ENCODE measurements around the gene NKAIN2. TPM values are rescaled to one million over a fixed set of nuclear protein-coding genes. Genes with fewer than 3 reads are reported as not detected.

The NKAIN2 gene
- polyA plus RNA-seq, 1 of the 3 experiments (the other 2 are of a cell fraction) = not detected

DNA sequence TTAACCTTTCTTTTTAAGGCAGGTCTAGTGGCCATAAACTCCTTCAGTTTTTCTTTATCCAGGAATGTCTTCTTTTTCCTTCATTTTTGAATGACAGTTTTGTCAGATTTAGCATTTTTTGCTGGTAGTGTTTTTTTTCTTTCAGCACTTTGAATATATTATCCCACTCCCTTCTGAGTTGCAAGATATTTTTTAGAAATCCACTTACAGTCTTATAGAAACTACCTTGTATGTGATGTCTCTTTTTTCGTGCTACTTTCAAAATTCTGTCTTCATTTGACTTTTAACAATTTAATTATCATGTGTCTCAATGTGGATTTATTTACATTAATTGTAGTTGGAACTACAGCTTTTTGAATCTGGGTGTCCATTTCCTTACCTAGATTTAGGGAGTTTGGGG is 874.2 kb downstream of the NKAIN2 start:
- no peak overlapping the region for H2AFZ ChIP-seq (ENCODE audit: low read depth)
- H3K4me2 ChIP-seq = no peak overlapping the region
- H3K9ac ChIP-seq = no peak overlapping the region
- DNase-seq = no peak
- no peaks in the 10 kb centered on the region for H3K27me3 ChIP-seq (ENCODE audit: insufficient read depth)
- no peak overlapping the region for H3K4me3 ChIP-seq (ENCODE audit: low read depth in 2 of 2, low read length in 1 of 2)
- no peak for TF ChIP-seq TAF1 (IDR thresholded peaks at IDR 0.05; ENCODE audit: borderline replicate concordance, low read depth, low read length)
- TF ChIP-seq TCF12 (IDR thresholded peaks at IDR 0.05) = no peak
- TF ChIP-seq, protein P1, sequence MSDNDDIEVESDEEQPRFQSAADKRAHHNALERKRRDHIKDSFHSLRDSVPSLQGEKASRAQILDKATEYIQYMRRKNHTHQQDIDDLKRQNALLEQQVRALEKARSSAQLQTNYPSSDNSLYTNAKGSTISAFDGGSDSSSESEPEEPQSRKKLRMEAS (IDR thresholded peaks at IDR 0.05; ENCODE audit: low read depth) = no peak
- TF ChIP-seq, protein P2, sequence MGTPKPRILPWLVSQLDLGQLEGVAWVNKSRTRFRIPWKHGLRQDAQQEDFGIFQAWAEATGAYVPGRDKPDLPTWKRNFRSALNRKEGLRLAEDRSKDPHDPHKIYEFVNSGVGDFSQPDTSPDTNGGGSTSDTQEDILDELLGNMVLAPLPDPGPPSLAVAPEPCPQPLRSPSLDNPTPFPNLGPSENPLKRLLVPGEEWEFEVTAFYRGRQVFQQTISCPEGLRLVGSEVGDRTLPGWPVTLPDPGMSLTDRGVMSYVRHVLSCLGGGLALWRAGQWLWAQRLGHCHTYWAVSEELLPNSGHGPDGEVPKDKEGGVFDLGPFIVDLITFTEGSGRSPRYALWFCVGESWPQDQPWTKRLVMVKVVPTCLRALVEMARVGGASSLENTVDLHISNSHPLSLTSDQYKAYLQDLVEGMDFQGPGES (IDR thresholded peaks at IDR 0.05; ENCODE audit: low read depth, low read length) = no peak
- no peaks in the 10 kb centered on the region for H3K9me2 ChIP-seq
- CTCF ChIA-PET = no interaction called here
- no peaks in the 10 kb centered on the region for H3F3A ChIP-seq (replicated peaks; ENCODE audit: insufficient read depth)
- no peaks in the 10 kb centered on the region for H3K36me3 ChIP-seq (replicated peaks in 1 of 2; ENCODE audit: control insufficient read depth in 1 of 2, insufficient read depth in 2 of 2, low read length in 1 of 2)
- H4K20me1 ChIP-seq (ENCODE audit: insufficient read depth) = no peaks in the 10 kb centered on the region
- WGBS (ENCODE audit: low lambda C conversion rate) = 0% methylated on average over 1 of the region's 1 CpG
- H3K27ac ChIP-seq (ENCODE audit: low read depth in 2 of 2, low read length in 1 of 2) = no peak overlapping the region
- H3K79me2 ChIP-seq (ENCODE audit: insufficient read depth) = no peaks in the 10 kb centered on the region
- H3K4me1 ChIP-seq (ENCODE audit: control insufficient read depth in 1 of 2, insufficient read depth in 2 of 2, low read depth in 1 of 2, low read length in 1 of 2) = no peaks in the 10 kb centered on the region
- no peaks in the 10 kb centered on the region for H3K9me3 ChIP-seq
- POLR2A ChIA-PET = no interaction called here

DNA sequence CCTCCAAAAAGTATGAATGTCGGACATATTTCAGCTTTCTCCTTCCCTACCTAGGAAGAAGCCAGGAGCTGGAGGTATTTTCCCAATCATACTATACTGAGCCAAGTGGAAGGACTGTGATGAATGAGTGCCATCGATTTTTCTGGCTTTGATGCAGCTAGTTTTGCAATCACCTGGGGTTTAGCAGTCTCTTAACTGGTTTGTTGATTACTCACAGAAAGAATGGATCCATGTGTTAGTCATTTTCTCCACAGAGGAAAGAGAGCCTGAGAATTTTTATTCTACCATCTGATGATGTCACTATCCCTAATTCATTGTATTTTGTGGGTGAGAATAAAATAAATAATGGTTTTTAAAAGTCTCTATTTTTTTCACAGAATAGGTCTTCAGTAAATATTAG is 875.7 kb downstream of the NKAIN2 start:
- CTCF ChIA-PET = no interaction called here
- no peaks in the 10 kb centered on the region for H3K9me2 ChIP-seq

DNA sequence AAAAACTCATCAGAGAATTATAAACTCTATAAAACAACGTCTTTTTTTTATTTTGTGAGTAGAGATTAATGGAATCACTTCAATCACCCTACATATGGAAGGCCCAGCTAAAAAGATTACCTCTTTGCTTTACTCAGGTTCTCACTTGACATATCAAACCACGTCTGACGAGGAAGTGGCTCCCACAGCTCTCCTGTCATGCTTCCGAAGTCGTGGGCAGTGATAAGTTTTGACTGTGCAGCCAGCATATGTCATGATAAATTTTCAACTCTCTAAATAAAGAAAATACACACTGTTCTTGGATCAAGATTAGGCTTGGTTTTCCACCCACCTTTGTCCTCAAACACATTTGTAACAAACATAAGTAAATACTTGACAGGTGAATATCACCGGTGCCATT is 879.1 kb downstream of the NKAIN2 start:
- ChIA-PET CTCF (no interaction called here), POLR2A (no interaction called here)
- H3K36me3 ChIP-seq (replicated peaks in 1 of 2; ENCODE audit: control insufficient read depth in 1 of 2, insufficient read depth in 2 of 2, low read length in 1 of 2) = no peaks in the 10 kb centered on the region
- H3K4me2 ChIP-seq = no peak overlapping the region
- no peaks in the 10 kb centered on the region for H4K20me1 ChIP-seq (ENCODE audit: insufficient read depth)
- no peak for DNase-seq
- no peak overlapping the region for H2AFZ ChIP-seq (ENCODE audit: low read depth)
- no peak overlapping the region for H3K9ac ChIP-seq
- no peak overlapping the region for H3K4me3 ChIP-seq (ENCODE audit: low read depth in 2 of 2, low read length in 1 of 2)
- H3K9me2 ChIP-seq = no peaks in the 10 kb centered on the region
- WGBS (ENCODE audit: low lambda C conversion rate) = 1% methylated on average over 6 of the region's 6 CpGs
- H3K79me2 ChIP-seq (ENCODE audit: insufficient read depth) = no peaks in the 10 kb centered on the region
- H3F3A ChIP-seq (replicated peaks; ENCODE audit: insufficient read depth) = no peaks in the 10 kb centered on the region
- no peak overlapping the region for H3K27ac ChIP-seq (ENCODE audit: low read depth in 2 of 2, low read length in 1 of 2)
- H3K9me3 ChIP-seq = no peaks in the 10 kb centered on the region
- H3K4me1 ChIP-seq (ENCODE audit: control insufficient read depth in 1 of 2, insufficient read depth in 2 of 2, low read depth in 1 of 2, low read length in 1 of 2) = no peaks in the 10 kb centered on the region
- no peaks in the 10 kb centered on the region for H3K27me3 ChIP-seq (ENCODE audit: insufficient read depth)
- no peak for TF ChIP-seq TEAD4 (IDR thresholded peaks at IDR 0.05; ENCODE audit: borderline replicate concordance, insufficient read depth)
- TF ChIP-seq, protein P3, sequence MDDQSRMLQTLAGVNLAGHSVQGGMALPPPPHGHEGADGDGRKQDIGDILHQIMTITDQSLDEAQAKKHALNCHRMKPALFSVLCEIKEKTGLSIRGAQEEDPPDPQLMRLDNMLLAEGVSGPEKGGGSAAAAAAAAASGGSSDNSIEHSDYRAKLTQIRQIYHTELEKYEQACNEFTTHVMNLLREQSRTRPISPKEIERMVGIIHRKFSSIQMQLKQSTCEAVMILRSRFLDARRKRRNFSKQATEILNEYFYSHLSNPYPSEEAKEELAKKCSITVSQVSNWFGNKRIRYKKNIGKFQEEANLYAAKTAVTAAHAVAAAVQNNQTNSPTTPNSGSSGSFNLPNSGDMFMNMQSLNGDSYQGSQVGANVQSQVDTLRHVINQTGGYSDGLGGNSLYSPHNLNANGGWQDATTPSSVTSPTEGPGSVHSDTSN (IDR thresholded peaks at IDR 0.05) = no peak
- TF ChIP-seq CHD2 (IDR thresholded peaks at IDR 0.05; ENCODE audit: low read length, partially characterized antibody) = no peak
- TF ChIP-seq POLR2AphosphoS5 (IDR thresholded peaks at IDR 0.05; ENCODE audit: low read depth, low read length) = no peak
- no peak for TF ChIP-seq YY1 (IDR thresholded peaks at IDR 0.05; ENCODE audit: low read depth)
- TF ChIP-seq EZH2phosphoT487 (IDR thresholded peaks at IDR 0.05; ENCODE audit: borderline replicate concordance, low read depth) = no peak
- TF ChIP-seq, protein P1 (IDR thresholded peaks at IDR 0.05; ENCODE audit: low read depth) = no peak
- no peak for TF ChIP-seq NFIC (IDR thresholded peaks at IDR 0.05; ENCODE audit: borderline replicate concordance)
- TF ChIP-seq MXI1 (IDR thresholded peaks at IDR 0.05; ENCODE audit: low read depth, low read length) = no peak
- TF ChIP-seq SIN3A (IDR thresholded peaks at IDR 0.05; ENCODE audit: borderline replicate concordance, low read depth, low read length) = no peak
- no peak for TF ChIP-seq FOXM1 (IDR thresholded peaks at IDR 0.05; ENCODE audit: low read depth)
- no peak for TF ChIP-seq NRF1 (IDR thresholded peaks at IDR 0.05; ENCODE audit: low read depth, low read length)
- TF ChIP-seq RCOR1 (IDR thresholded peaks at IDR 0.05; ENCODE audit: low read length) = no peak
- TF ChIP-seq RFX5 (IDR thresholded peaks at IDR 0.05; ENCODE audit: low read length) = no peak

More for the DNA sequence above, 875.7 kb downstream of the NKAIN2 start:
- Histone ChIP-seq H3K27me3 (ENCODE audit: insufficient read depth) (no peaks in the 10 kb centered on the region), H2AFZ (ENCODE audit: low read depth) (no peak overlapping the region), H3F3A (replicated peaks; ENCODE audit: insufficient read depth) (no peaks in the 10 kb centered on the region), H4K20me1 (ENCODE audit: insufficient read depth) (no peaks in the 10 kb centered on the region), H3K9ac (no peak overlapping the region), H3K4me1 (ENCODE audit: control insufficient read depth in 1 of 2, insufficient read depth in 2 of 2, low read depth in 1 of 2, low read length in 1 of 2) (no peaks in the 10 kb centered on the region), H3K4me2 (no peak overlapping the region), H3K4me3 (ENCODE audit: low read depth in 2 of 2, low read length in 1 of 2) (no peak overlapping the region), H3K27ac (ENCODE audit: low read depth in 2 of 2, low read length in 1 of 2) (no peak overlapping the region), H3K9me3 (no peaks in the 10 kb centered on the region), H3K79me2 (ENCODE audit: insufficient read depth) (no peaks in the 10 kb centered on the region), H3K36me3 (replicated peaks in 1 of 2; ENCODE audit: control insufficient read depth in 1 of 2, insufficient read depth in 2 of 2, low read length in 1 of 2) (no peaks in the 10 kb centered on the region)
- POLR2A ChIA-PET = no interaction called here
- WGBS (ENCODE audit: low lambda C conversion rate) = 6% methylated on average over 2 of the region's 2 CpGs
- TF ChIP-seq YY1 (IDR thresholded peaks at IDR 0.05; ENCODE audit: low read depth) = no peak
- TF ChIP-seq GATA2 (CRISPR knock-in tag; IDR thresholded peaks at IDR 0.05) = no peak
- TF ChIP-seq, protein P2 (IDR thresholded peaks at IDR 0.05; ENCODE audit: low read depth, low read length) = no peak
- no peak for DNase-seq

Measured in SK-N-SH (cell line).